HEK293 (cell line): ENCODE data around the gene ERGIC1.

ENCODE experiments used
- BCL11A ChIP-seq: fragments of 450-650 bp; formaldehyde crosslinking; IDR thresholded peaks from 2 replicates; pipeline ENCODE4 v1.5.1; 2016; ENCODE audit warnings: low read depth, missing biosample characterization, missing genetic modification characterization
- HOXA7 ChIP-seq: sonication (generic); formaldehyde crosslinking; IDR thresholded peaks from 2 replicates; pipeline ENCODE4 v1.8.1; 2022; ENCODE audit warnings: missing genetic modification reagents, borderline replicate concordance
- IKZF3 ChIP-seq: fragments of 450-650 bp; IDR thresholded peaks from 2 replicates; pipeline ENCODE4 v1.5.0; 2018; ENCODE audit warnings: missing biosample characterization, mild to moderate bottlenecking, missing genetic modification characterization, moderate library complexity
- KLF10 ChIP-seq: fragments of 450-650 bp; IDR thresholded peaks from 2 replicates; pipeline ENCODE4 v1.5.1; 2018; ENCODE audit warnings: missing biosample characterization, mild to moderate bottlenecking, missing genetic modification characterization
- PRDM10 ChIP-seq: fragments of 450-650 bp; formaldehyde crosslinking; IDR thresholded peaks from 2 replicates; pipeline ENCODE4 v1.5.1; 2016; ENCODE audit warnings: missing biosample characterization, missing genetic modification characterization
- PRDM6 ChIP-seq: fragments of 450-650 bp; formaldehyde crosslinking; IDR thresholded peaks from 2 replicates; pipeline ENCODE4 v1.5.1; 2017; ENCODE audit warnings: missing biosample characterization, missing genetic modification characterization
- SALL2 ChIP-seq: fragments of 450-650 bp; formaldehyde crosslinking; IDR thresholded peaks from 2 replicates; pipeline ENCODE4 v1.5.0; 2017; ENCODE audit warnings: missing biosample characterization, mild to moderate bottlenecking, missing genetic modification characterization, borderline replicate concordance
- SP2 ChIP-seq: fragments of 450-650 bp; formaldehyde crosslinking; IDR thresholded peaks from 2 replicates; pipeline ENCODE4 v1.5.1; 2016; ENCODE audit warnings: missing biosample characterization, missing genetic modification characterization
- SP7 ChIP-seq: fragments of 450-650 bp; formaldehyde crosslinking; IDR thresholded peaks from 2 replicates; pipeline ENCODE4 v1.5.1; 2016; ENCODE audit warnings: missing biosample characterization, missing genetic modification characterization
- ZBTB17 ChIP-seq: fragments of 450-650 bp; formaldehyde crosslinking; IDR thresholded peaks from 2 replicates; pipeline ENCODE4 v1.5.1; 2016; ENCODE audit warnings: missing biosample characterization, missing genetic modification characterization
- ZBTB48 ChIP-seq: fragments of 450-650 bp; formaldehyde crosslinking; IDR thresholded peaks from 2 replicates; pipeline ENCODE4 v1.5.1; 2016; ENCODE audit warnings: missing biosample characterization, missing genetic modification characterization
- ZFP69B ChIP-seq: fragments of 450-650 bp; formaldehyde crosslinking; IDR thresholded peaks from 2 replicates; pipeline ENCODE4 v1.5.1; 2016; ENCODE audit warnings: missing biosample characterization, missing genetic modification characterization
- ZNF146 ChIP-seq: fragments of 450-650 bp; formaldehyde crosslinking; IDR thresholded peaks from 2 replicates; pipeline ENCODE4 v1.5.1; 2016; ENCODE audit warnings: missing biosample characterization, missing genetic modification characterization
- ZNF155 ChIP-seq: fragments of 450-650 bp; formaldehyde crosslinking; IDR thresholded peaks from 2 replicates; pipeline ENCODE4 v1.5.1; 2016; ENCODE audit warnings: missing biosample characterization, missing genetic modification characterization
- ZNF174 ChIP-seq: fragments of 450-650 bp; formaldehyde crosslinking; IDR thresholded peaks from 2 replicates; pipeline ENCODE4 v1.5.0; 2017; ENCODE audit warnings: missing biosample characterization, mild to moderate bottlenecking, missing genetic modification characterization
- ZNF221 ChIP-seq: fragments of 450-650 bp; formaldehyde crosslinking; IDR thresholded peaks from 2 replicates; pipeline ENCODE4 v1.5.1; 2017; ENCODE audit warnings: missing biosample characterization, missing genetic modification characterization, borderline replicate concordance
- ZNF26 ChIP-seq: fragments of 450-650 bp; formaldehyde crosslinking; IDR thresholded peaks from 2 replicates; pipeline ENCODE4 v1.5.1; 2016; ENCODE audit warnings: missing biosample characterization, missing genetic modification characterization
- ZNF266 ChIP-seq: fragments of 450-650 bp; formaldehyde crosslinking; IDR thresholded peaks from 2 replicates; pipeline ENCODE4 v1.5.1; 2016; ENCODE audit warnings: missing biosample characterization, missing genetic modification characterization, low read depth
- ZNF280C ChIP-seq: fragments of 450-650 bp; formaldehyde crosslinking; IDR thresholded peaks from 2 replicates; pipeline ENCODE4 v1.5.1; 2016; ENCODE audit warnings: missing biosample characterization, missing genetic modification characterization
- ZNF335 ChIP-seq: fragments of 450-650 bp; formaldehyde crosslinking; conservative IDR thresholded peaks from 2 replicates; pipeline ENCODE4 v1.5.1; 2016; ENCODE audit warnings: missing biosample characterization, missing genetic modification characterization
- ZNF404 ChIP-seq: fragments of 450-650 bp; formaldehyde crosslinking; IDR thresholded peaks from 2 replicates; pipeline ENCODE4 v1.5.1; 2017; ENCODE audit warnings: missing biosample characterization, missing genetic modification characterization
- ZNF488 ChIP-seq: fragments of 450-650 bp; formaldehyde crosslinking; IDR thresholded peaks from 2 replicates; pipeline ENCODE4 v1.5.1; 2016; ENCODE audit warnings: missing biosample characterization, missing genetic modification characterization
- ZNF501 ChIP-seq: fragments of 450-650 bp; formaldehyde crosslinking; IDR thresholded peaks from 2 replicates; pipeline ENCODE4 v1.5.1; 2016; ENCODE audit warnings: missing biosample characterization, missing genetic modification characterization
- ZNF560 ChIP-seq: fragments of 450-650 bp; formaldehyde crosslinking; IDR thresholded peaks from 2 replicates; pipeline ENCODE4 v1.5.1; 2017; ENCODE audit warnings: missing biosample characterization, missing genetic modification characterization, borderline replicate concordance
- ZNF571 ChIP-seq: fragments of 450-650 bp; formaldehyde crosslinking; IDR thresholded peaks from 2 replicates; pipeline ENCODE4 v1.5.0; 2017; ENCODE audit warnings: missing biosample characterization, missing genetic modification characterization
- ZNF645 ChIP-seq: fragments of 450-650 bp; formaldehyde crosslinking; IDR thresholded peaks from 2 replicates; pipeline ENCODE4; 2016; ENCODE audit warnings: missing biosample characterization, missing genetic modification characterization
- ZNF664 ChIP-seq: fragments of 450-650 bp; formaldehyde crosslinking; IDR thresholded peaks from 2 replicates; pipeline ENCODE4 v1.5.1; 2016; ENCODE audit warnings: missing biosample characterization, missing genetic modification characterization
- ZNF677 ChIP-seq: fragments of 450-650 bp; IDR thresholded peaks from 2 replicates; pipeline ENCODE4 v1.5.0; 2018; ENCODE audit warnings: missing biosample characterization, mild to moderate bottlenecking, missing genetic modification characterization, moderate library complexity
- ZNF76 ChIP-seq: fragments of 450-650 bp; formaldehyde crosslinking; IDR thresholded peaks from 2 replicates; pipeline ENCODE4; 2016; ENCODE audit warnings: low read depth, missing biosample characterization, missing genetic modification characterization, borderline replicate concordance

ERGIC1 gene

GRCh38 chr5:172834415-172835289 is 601 bp downstream of the ERGIC1 start (continued):
- TF ChIP-seq ZNF645 (tag by site-specific recombination), result no peak
- no peak for TF ChIP-seq ZNF501 (tag by site-specific recombination)
- no peak for TF ChIP-seq ZBTB48 (tag by site-specific recombination)
- TF ChIP-seq SP2 (tag by site-specific recombination), result peak; percentile 38; the same call in 1 of the 2 replicates
- TF ChIP-seq PRDM10, result peak; percentile 83
- no peak for TF ChIP-seq ZNF146 (tag by site-specific recombination)
- no peak for TF ChIP-seq ZBTB17 (tag by site-specific recombination)
- 0 out of 2 replicates have a peak, but pooled peaks have one; percentile 9 for TF ChIP-seq KLF10 (tag by site-specific recombination)
- no peak for TF ChIP-seq ZNF266 (tag by site-specific recombination)
- no peak for TF ChIP-seq ZNF560 (tag by site-specific recombination)
- TF ChIP-seq ZNF677 (tag by site-specific recombination), result no peak
- TF ChIP-seq ZNF155, result no peak
- no peak for TF ChIP-seq ZNF26
- TF ChIP-seq ZNF174 (tag by site-specific recombination), result no peak
- no peak for TF ChIP-seq ZNF488
- no peak for TF ChIP-seq ZNF280C (tag by site-specific recombination)
- no peak for TF ChIP-seq ZNF404 (tag by site-specific recombination)
- no peak for TF ChIP-seq SALL2 (tag by site-specific recombination)
- peak; percentile 74; the same call in 1 of the 2 replicates for TF ChIP-seq ZNF76 (tag by site-specific recombination)
- peak; percentile 87 for TF ChIP-seq ZNF335 (tag by site-specific recombination)
- no peak for TF ChIP-seq ZNF571 (tag by site-specific recombination)
- no peak for TF ChIP-seq ZNF221
- TF ChIP-seq BCL11A (tag by site-specific recombination), result no peak
- no peak for TF ChIP-seq ZNF664 (tag by site-specific recombination)
- TF ChIP-seq PRDM6 (tag by site-specific recombination), result no peak
- TF ChIP-seq SP7 (tag by site-specific recombination), result no peak
- TF ChIP-seq IKZF3 (tag by site-specific recombination), result no peak
- no peak for TF ChIP-seq HOXA7 (CRISPR knock-in tag)
- TF ChIP-seq ZFP69B (tag by site-specific recombination), result peak; percentile 92
